ENCODE measurements around the gene BPIFB6.

DNA sequence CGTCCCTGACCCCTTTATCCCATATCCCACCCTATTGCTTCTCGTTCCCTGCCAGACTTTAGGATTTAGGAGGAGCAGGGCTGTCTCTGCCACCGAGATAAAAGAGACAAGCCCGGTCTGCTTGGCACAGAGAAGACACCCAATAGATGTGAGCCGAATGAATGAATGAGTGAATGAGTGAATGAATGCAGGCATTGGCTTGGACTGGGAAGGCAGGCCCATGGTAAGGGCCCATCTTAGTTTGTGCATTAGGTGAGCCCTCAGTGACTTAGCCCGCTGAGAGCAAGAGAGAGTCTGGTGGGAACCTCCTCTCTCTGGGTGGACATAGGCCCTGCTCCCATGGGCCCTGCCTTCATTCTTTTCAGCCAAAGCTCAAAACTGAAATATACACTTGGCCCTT, 879 bp upstream of the BPIFB6 start:
- TF ChIP-seq CTCF (conservative IDR thresholded peaks at IDR 0.05; ENCODE audit: low read length) (no peak), EZH2phosphoT487 (IDR thresholded peaks at IDR 0.05; ENCODE audit: borderline replicate concordance) (no peak)

Data from Loucy (cell line).